Nephron (organoid): Measurements from ENCODE around the gene P2RY14.

Experiments used
- H3K27ac Mint-ChIP-seq, 3 experiments: 2 replicates each; pipeline ENCODE4 v1.8.0; 2020; ENCODE audit warnings: mixed read lengths in 3 of 3, mild to moderate bottlenecking in 2 of 3, moderate library complexity in 1 of 3
- H3K27me3 Mint-ChIP-seq: 2 replicates; pipeline ENCODE4 v1.8.0; 2021; ENCODE audit warnings: low read depth, mild to moderate bottlenecking, moderate library complexity, mixed read lengths
- H3K36me3 Mint-ChIP-seq: 2 replicates; pipeline ENCODE4 v1.8.0; 2020; ENCODE audit warnings: low read depth, mixed read lengths
- H3K4me1 Mint-ChIP-seq: 2 replicates; pipeline ENCODE4 v1.8.0; 2020; ENCODE audit warnings: mixed read lengths
- H3K4me3 Mint-ChIP-seq, 3 experiments: 2 replicates each; pipeline ENCODE4 v1.8.0; 2020; ENCODE audit warnings: mild to moderate bottlenecking in 3 of 3, mixed read lengths in 3 of 3, moderate library complexity in 2 of 3
- H3K9me3 Mint-ChIP-seq: 2 replicates; pipeline ENCODE4 v1.8.0; 2020; ENCODE audit warnings: mixed read lengths
- CTCF ChIP-seq, 3 experiments: fragments of 200-600 bp; sonication (generic); IDR thresholded peaks; one replicate each; pipeline ENCODE4 v1.5.0; 2021; ENCODE audit warnings: antibody characterized with exemption in 3 of 3; ENCODE audit not compliant: unreplicated experiment in 3 of 3

Gene P2RY14

GRCh38 chr3:151201051-151201730 lies 77.2 kb downstream of the P2RY14 start:
- H3K9me3 Mint-ChIP-seq, result no peaks in the 10 kb centered on the region
- no peak for TF ChIP-seq CTCF (IDR thresholded peaks at IDR 0.05; ENCODE audit: unreplicated experiment in 3 of 3)
- no peak overlapping the region for H3K4me3 Mint-ChIP-seq
- peaks cover 4% of the 10 kb centered on the region for H3K36me3 Mint-ChIP-seq
- H3K27ac Mint-ChIP-seq, result no peak overlapping the region
- H3K4me1 Mint-ChIP-seq, result no peaks in the 10 kb centered on the region
- H3K27me3 Mint-ChIP-seq, result no peaks in the 10 kb centered on the region

- TF ChIP-seq CTCF (IDR thresholded peaks at IDR 0.05; ENCODE audit: unreplicated experiment in 3 of 3), result no peak
- peaks cover 4% of the 10 kb centered on the region for H3K36me3 Mint-ChIP-seq
- H3K27me3 Mint-ChIP-seq, result no peaks in the 10 kb centered on the region
- no peaks in the 10 kb centered on the region for H3K9me3 Mint-ChIP-seq
- no peak overlapping the region for H3K4me3 Mint-ChIP-seq
- H3K4me1 Mint-ChIP-seq, result no peaks in the 10 kb centered on the region
- H3K27ac Mint-ChIP-seq, result no peak overlapping the region
Measured at GRCh38 chr3:151200586-151200985, 77.8 kb downstream of the P2RY14 start.

GRCh38 chr3:151199554-151200438 lies 78.5 kb downstream of the P2RY14 start:
- Mint-ChIP-seq H3K4me3 (no peak overlapping the region), H3K27me3 (no peaks in the 10 kb centered on the region), H3K9me3 (no peaks in the 10 kb centered on the region), H3K36me3 (peaks cover 4% of the 10 kb centered on the region), H3K27ac (no peak overlapping the region), H3K4me1 (no peaks in the 10 kb centered on the region)
- TF ChIP-seq CTCF (IDR thresholded peaks at IDR 0.05; ENCODE audit: unreplicated experiment in 3 of 3), result no peak

- Mint-ChIP-seq H3K27ac (no peak overlapping the region), H3K4me3 (no peak overlapping the region), H3K4me1 (no peaks in the 10 kb centered on the region), H3K9me3 (no peaks in the 10 kb centered on the region), H3K36me3 (peaks cover 9% of the 10 kb centered on the region), H3K27me3 (no peaks in the 10 kb centered on the region)
- no peak for TF ChIP-seq CTCF (IDR thresholded peaks at IDR 0.05; ENCODE audit: unreplicated experiment in 3 of 3)
Measured at GRCh38 chr3:151198849-151199248, 79.5 kb downstream of the P2RY14 start.

- no peaks in the 10 kb centered on the region for H3K4me1 Mint-ChIP-seq
- no peaks in the 10 kb centered on the region for H3K27me3 Mint-ChIP-seq
- H3K4me3 Mint-ChIP-seq, result no peak overlapping the region
- TF ChIP-seq CTCF (IDR thresholded peaks at IDR 0.05; ENCODE audit: unreplicated experiment in 3 of 3), result no peak
- no peaks in the 10 kb centered on the region for H3K9me3 Mint-ChIP-seq
- peaks cover 12% of the 10 kb centered on the region for H3K36me3 Mint-ChIP-seq
- H3K27ac Mint-ChIP-seq, result peak overlapping the region in 2 of 3 experiments; percentile 68 to 88
Measured at GRCh38 chr3:151197981-151198767, 80.2 kb downstream of the P2RY14 start.
